22Rv1 (cell line): ENCODE results near the gene GATA6.
"Not testable (repeated sequence)": the region's sequence is repeated elsewhere in the genome, so short reads cannot be mapped to it uniquely, and the experiment has no call there.

Experiments used
- H3K27ac ChIP-seq: fragments of 450-650 bp; 2 replicates; pipeline ENCODE4 v1.5.1; 2017
- ZFX ChIP-seq: fragments of 450-650 bp; IDR thresholded peaks from 2 replicates; pipeline ENCODE4 v1.6.1; 2017; ENCODE audit warnings: antibody characterized with exemption, borderline replicate concordance
- TF ChIP-seq, protein P1 (sequence below): fragments of 450-650 bp; IDR thresholded peaks from 2 replicates; pipeline ENCODE4 v1.5.1; 2017; ENCODE audit warnings: mild to moderate bottlenecking

GATA6 gene

GRCh38 chr18:22176420-22177326, 7.3 kb downstream of the GATA6 start:
- H3K27ac ChIP-seq, result no peak overlapping the region
- TF ChIP-seq, protein P1, sequence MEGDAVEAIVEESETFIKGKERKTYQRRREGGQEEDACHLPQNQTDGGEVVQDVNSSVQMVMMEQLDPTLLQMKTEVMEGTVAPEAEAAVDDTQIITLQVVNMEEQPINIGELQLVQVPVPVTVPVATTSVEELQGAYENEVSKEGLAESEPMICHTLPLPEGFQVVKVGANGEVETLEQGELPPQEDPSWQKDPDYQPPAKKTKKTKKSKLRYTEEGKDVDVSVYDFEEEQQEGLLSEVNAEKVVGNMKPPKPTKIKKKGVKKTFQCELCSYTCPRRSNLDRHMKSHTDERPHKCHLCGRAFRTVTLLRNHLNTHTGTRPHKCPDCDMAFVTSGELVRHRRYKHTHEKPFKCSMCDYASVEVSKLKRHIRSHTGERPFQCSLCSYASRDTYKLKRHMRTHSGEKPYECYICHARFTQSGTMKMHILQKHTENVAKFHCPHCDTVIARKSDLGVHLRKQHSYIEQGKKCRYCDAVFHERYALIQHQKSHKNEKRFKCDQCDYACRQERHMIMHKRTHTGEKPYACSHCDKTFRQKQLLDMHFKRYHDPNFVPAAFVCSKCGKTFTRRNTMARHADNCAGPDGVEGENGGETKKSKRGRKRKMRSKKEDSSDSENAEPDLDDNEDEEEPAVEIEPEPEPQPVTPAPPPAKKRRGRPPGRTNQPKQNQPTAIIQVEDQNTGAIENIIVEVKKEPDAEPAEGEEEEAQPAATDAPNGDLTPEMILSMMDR, result no peak
- no peak for TF ChIP-seq ZFX

DNA sequence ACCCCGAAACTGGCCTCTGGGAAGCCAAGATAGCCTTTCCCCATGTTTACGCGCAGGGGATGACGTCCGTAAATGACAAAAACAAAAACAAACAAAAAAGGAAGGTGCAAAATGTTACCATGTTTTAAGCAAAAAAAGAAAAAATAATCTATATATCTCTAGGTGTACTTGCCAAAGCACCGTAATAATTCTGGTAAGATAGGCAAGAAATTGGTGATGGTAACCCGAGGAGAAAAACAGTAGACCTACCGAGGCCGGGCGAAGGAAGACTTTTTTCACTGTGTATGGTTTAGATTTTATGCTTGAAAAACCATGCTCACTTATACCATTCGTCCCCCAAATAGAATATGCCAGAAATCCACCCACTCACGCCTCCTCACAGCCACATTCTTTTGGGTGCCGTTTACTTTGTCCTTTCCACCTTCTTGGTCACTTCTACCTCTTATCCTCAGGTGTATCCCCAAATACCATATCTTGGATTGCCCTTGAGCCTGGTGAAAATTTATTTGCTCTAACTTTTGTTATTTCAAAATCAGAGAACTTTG, 8.0 kb downstream of the GATA6 start:
- TF ChIP-seq, protein P1, result no peak
- TF ChIP-seq ZFX, result no peak
- no peak overlapping the region for H3K27ac ChIP-seq

DNA sequence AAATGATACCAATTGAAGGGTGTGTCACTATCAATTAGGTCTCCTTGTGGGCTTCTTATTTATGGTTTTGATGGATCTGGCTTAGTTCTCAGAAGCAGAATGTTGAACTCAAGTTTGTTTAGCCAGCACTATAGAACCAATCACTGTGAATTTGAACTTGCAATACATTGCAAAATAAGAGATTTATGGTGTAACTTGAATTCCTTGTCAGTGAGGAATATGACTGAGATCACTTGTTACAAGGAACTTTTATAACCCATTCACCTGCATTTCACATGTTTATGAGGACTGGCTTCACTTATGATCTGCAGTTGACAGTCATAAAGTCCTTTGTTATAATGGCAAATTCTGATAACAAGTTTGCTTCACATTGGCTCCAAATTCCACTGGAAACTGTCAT, 9.8 kb downstream of the GATA6 start:
- TF ChIP-seq, protein P1, result no peak
- no peak for TF ChIP-seq ZFX
- no peak overlapping the region for H3K27ac ChIP-seq

DNA sequence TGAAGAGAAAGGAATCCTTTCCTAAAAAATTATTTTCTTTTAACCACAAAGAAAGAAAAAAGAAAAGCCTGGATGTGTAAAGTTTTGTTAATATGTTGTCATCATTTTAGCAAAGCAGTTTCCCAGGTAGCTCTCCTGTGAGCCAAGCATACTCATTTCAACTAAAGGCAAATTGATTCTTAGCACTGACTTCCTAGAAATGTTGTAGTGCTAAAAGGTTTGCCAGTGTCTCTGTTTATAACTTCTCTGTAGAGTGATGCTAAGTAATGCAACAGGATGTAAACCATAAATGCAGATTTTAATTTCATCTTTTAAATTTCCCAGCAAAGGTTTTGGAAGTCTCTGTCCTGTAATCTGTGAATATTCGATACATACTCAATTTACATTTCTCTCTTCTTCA, 10.2 kb downstream of the GATA6 start:
- TF ChIP-seq, protein P1, result no peak
- TF ChIP-seq ZFX, result no peak
- no peak overlapping the region for H3K27ac ChIP-seq

GRCh38 chr18:22180722-22181121, 11.3 kb downstream of the GATA6 start:
- no peak overlapping the region for H3K27ac ChIP-seq
- no peak for TF ChIP-seq ZFX
- TF ChIP-seq, protein P1, result no peak

- H3K27ac ChIP-seq, result no peak overlapping the region
- no peak for TF ChIP-seq ZFX
- TF ChIP-seq, protein P1, result no peak
Measured at GRCh38 chr18:22182884-22183697, 13.7 kb downstream of the GATA6 start.

GRCh38 chr18:22183698-22184170, 14.3 kb downstream of the GATA6 start:
- H3K27ac ChIP-seq, result no peak overlapping the region
- TF ChIP-seq ZFX, result no peak
- TF ChIP-seq, protein P1, result no peak

- not testable (repeated sequence) for H3K27ac ChIP-seq
Measured at GRCh38 chr18:22184573-22184972, 15.2 kb downstream of the GATA6 start.
